Stomach (tissue), 9 donors: ENCODE results near the gene PTPRF. TPM values are rescaled to one million over a fixed set of nuclear protein-coding genes. Genes with fewer than 3 reads are reported as not detected.

Experiments used
- DNase-seq, 2 donors: peaks; one replicate each; pipeline versions ENCODE4 v3.0.0 to v3.0.0-alpha.2; 2013 to 2019
- H3K27ac ChIP-seq, 5 donors: fragments of 200-600 bp in 4 of 5; sonication (generic) in 4 of 5; one replicate each; pipeline ENCODE4 v1.5.1; 2013 to 2019; ENCODE audit warnings: mild to moderate bottlenecking in 1 of 5, moderate library complexity in 1 of 5
- H3K27me3 ChIP-seq, 3 donors: fragments of 200-600 bp; sonication (generic); one replicate each; pipeline ENCODE4 v1.5.1; 2017 to 2019; ENCODE audit warnings: mixed run types in 1 of 3
- H3K36me3 ChIP-seq, 4 donors: fragments of 200-600 bp; sonication (generic); 1 replicate in 3 of 4; 2 replicates in 1 of 4; pipeline ENCODE4 v1.5.1; 2016 to 2019
- H3K4me1 ChIP-seq, 4 donors: fragments of 200-600 bp; sonication (generic); one replicate each; pipeline ENCODE4 v1.5.1; 2016 to 2019
- H3K4me3 ChIP-seq, 4 donors: fragments of 200-600 bp; sonication (generic) in 3 of 4; one replicate each; pipeline ENCODE4 v1.5.1; 2016 to 2019; ENCODE audit warnings: mild to moderate bottlenecking in 1 of 4
- H3K9me3 ChIP-seq, 4 donors: fragments of 200-600 bp; sonication (generic); one replicate each; pipeline ENCODE4 v1.5.1; 2016 to 2019
- CTCF ChIP-seq, 7 experiments: fragments of 450-650 bp in 4 of 7; fragments of 200-600 bp in 3 of 7; sonication (generic) in 3 of 7; IDR thresholded peaks; one replicate each; pipeline ENCODE4 v1.5.1; 2016 to 2019; ENCODE audit warnings: antibody characterized with exemption in 7 of 7, control low read depth in 2 of 7, mild to moderate bottlenecking in 1 of 7
- EP300 ChIP-seq: sonication (generic); formaldehyde crosslinking; IDR thresholded peaks from one replicate; pipeline ENCODE4 v1.6.1; 2017; ENCODE audit warnings: antibody characterized with exemption
- POLR2A ChIP-seq, 4 donors: fragments of 450-650 bp; IDR thresholded peaks; one replicate each; pipeline ENCODE4 v1.6.1; 2016; ENCODE audit warnings: antibody characterized with exemption in 4 of 4, control low read depth in 2 of 4, mild to moderate bottlenecking in 1 of 4, moderate library complexity in 1 of 4
- POLR2AphosphoS5 ChIP-seq, 3 donors: sonication (generic); formaldehyde crosslinking; IDR thresholded peaks; one replicate each; pipeline ENCODE4 v1.6.1; 2016; ENCODE audit warnings: antibody characterized with exemption in 3 of 3
- WGBS, 5 donors: extraction: QIAGEN DNeasy Blood & Tissue Kit in 3 of 5; methylation state at CpG; one replicate each; pipeline versions ENCODE4 v1.1.5 to v1.1.7; 2013 to 2018; 5-methylcytosine and 5-hydroxymethylcytosine counted together
- intact Hi-C: fragments of 100-400 bp; cut with DNase I; formaldehyde crosslinking; loops from one replicate; pipeline ENCODE4 v1.15.1; 2023; ENCODE audit warnings: low total_unique reads
- polyA plus RNA-seq, 3 donors: library from polyadenylated mRNA; stranded (reverse); fragments of 200-250 nt; gene quantifications; one replicate each; pipeline ENCODE4 v1.2.3, GENCODE V29; 2013
- total RNA-seq, 5 donors: library from RNA; depleted of rRNA; stranded (reverse); fragments of >200 nt; gene quantifications; one replicate each; pipeline versions ENCODE4 v1.1.0 to v1.2.3, GENCODE V29; 2014 to 2016
- donor health status: healthy with polysubstance abuse.
- donor health status: Bipolar disorder and iron deficiency.
- donor health status: healthy.

The PTPRF gene
- total and polyA plus RNA-seq, 8 donors = 11.3 to 282 (median 82.0) TPM

- no peak overlapping the region for H3K4me3 ChIP-seq
- H3K27ac ChIP-seq = peak overlapping the region; percentile 72 to 92 (median 87)
- H3K36me3 ChIP-seq = peaks cover 5 to 8% (median 7%) of the 10 kb centered on the region in 4 donors
- intact Hi-C loops = no loop called here
- H3K4me1 ChIP-seq = peaks cover 71 to 100% (median 97%) of the 10 kb centered on the region in 4 donors
- H3K27me3 ChIP-seq = no peaks in the 10 kb centered on the region
- no peaks in the 10 kb centered on the region for H3K9me3 ChIP-seq
- no peak for DNase-seq
- WGBS, 5 donors = 89 to 93% (median 91%) methylated on average over 7 of the region's 7 CpGs
- no peak for TF ChIP-seq POLR2A (IDR thresholded peaks at IDR 0.05)
- TF ChIP-seq POLR2AphosphoS5 (IDR thresholded peaks at IDR 0.05) = no peak
- TF ChIP-seq EP300 = no peak
- no peak for TF ChIP-seq CTCF (IDR thresholded peaks at IDR 0.05)
These were observed 9.2 kb downstream of the PTPRF start for GRCh38 chr1:43539726-43540434.

- intact Hi-C loops = no loop called here
- H3K4me1 ChIP-seq = peaks cover 79 to 100% (median 97%) of the 10 kb centered on the region in 4 donors
- H3K4me3 ChIP-seq = no peak overlapping the region
- 17 to 42% (median 37%) methylated on average over 12 to 15 of the region's 15 CpGs for WGBS, 5 donors
- peak overlapping the region; percentile 72 to 92 (median 87) for H3K27ac ChIP-seq
- no peaks in the 10 kb centered on the region for H3K27me3 ChIP-seq
- H3K9me3 ChIP-seq = no peaks in the 10 kb centered on the region
- peak in 1 of 2 donors; percentile 76 for DNase-seq
- no peak for TF ChIP-seq EP300
- TF ChIP-seq POLR2AphosphoS5 (IDR thresholded peaks at IDR 0.05) = no peak
- no peak for TF ChIP-seq CTCF (IDR thresholded peaks at IDR 0.05)
- no peak for TF ChIP-seq POLR2A (IDR thresholded peaks at IDR 0.05)
- H3K36me3 ChIP-seq = peaks cover 5 to 8% (median 7%) of the 10 kb centered on the region in 4 donors
These were observed 10.0 kb downstream of the PTPRF start for GRCh38 chr1:43540653-43541071.

- DNase-seq = no peak
- peak overlapping the region; percentile 72 to 92 (median 87) for H3K27ac ChIP-seq
- intact Hi-C loops = no loop called here
- no peaks in the 10 kb centered on the region for H3K27me3 ChIP-seq
- H3K9me3 ChIP-seq = no peaks in the 10 kb centered on the region
- no peak for TF ChIP-seq POLR2A (IDR thresholded peaks at IDR 0.05)
- TF ChIP-seq EP300 = no peak
- H3K36me3 ChIP-seq = peaks cover 5 to 8% (median 7%) of the 10 kb centered on the region in 4 donors
- H3K4me3 ChIP-seq = no peak overlapping the region
- peaks cover 81 to 100% (median 96%) of the 10 kb centered on the region in 4 donors for H3K4me1 ChIP-seq
- WGBS, 5 donors = 63 to 71% (median 67%) methylated on average over 5 of the region's 5 CpGs
These were observed 10.5 kb downstream of the PTPRF start for GRCh38 chr1:43541141-43541540.

GRCh38 chr1:43541721-43542401 lies 11.2 kb downstream of the PTPRF start:
- intact Hi-C loops = no loop called here
- Histone ChIP-seq H3K27ac (peak overlapping the region; percentile 71 to 92 (median 87)), H3K4me1 (peaks cover 81 to 100% (median 96%) of the 10 kb centered on the region in 4 donors), H3K9me3 (no peaks in the 10 kb centered on the region), H3K27me3 (no peaks in the 10 kb centered on the region), H3K36me3 (peaks cover 5 to 8% (median 7%) of the 10 kb centered on the region in 4 donors), H3K4me3 (no peak overlapping the region)
- WGBS, 5 donors = 21 to 60% (median 37%) methylated on average over 10 to 14 of the region's 14 CpGs
- peak; percentile 43 to 65 (median 63) for TF ChIP-seq POLR2AphosphoS5 (IDR thresholded peaks at IDR 0.05)
- TF ChIP-seq CTCF (IDR thresholded peaks at IDR 0.05) = no peak
- DNase-seq = peak; percentile 89 to 91
